H9 (cell line): ENCODE measurements around the gene HS1BP3. TPM values are rescaled to one million over a fixed set of nuclear protein-coding genes. Genes with fewer than 3 reads are reported as not detected.

ENCODE experiments used
- DNase-seq: peaks from one replicate; pipeline ENCODE4 v3.0.0-alpha.2; 2017
- H2AFZ ChIP-seq: one replicate; pipeline ENCODE4 v1.6.1; 2013; ENCODE audit warnings: mild to moderate bottlenecking, low read length, control low read depth, moderate library complexity
- H2AK5ac ChIP-seq: 2 replicates; pipeline ENCODE4 v1.6.1; 2013; ENCODE audit warnings: low read length, control low read depth, mixed read lengths; ENCODE audit not compliant: insufficient read length
- H2BK120ac ChIP-seq: one replicate; pipeline ENCODE4 v1.6.1; 2013; ENCODE audit warnings: low read depth, mild to moderate bottlenecking, low read length, control low read depth, inconsistent platforms; ENCODE audit not compliant: poor library complexity, severe bottlenecking
- H2BK12ac ChIP-seq: 2 replicates; pipeline ENCODE4 v1.6.1; 2013; ENCODE audit warnings: low read length, control low read depth, mixed read lengths, low read depth; ENCODE audit not compliant: insufficient read length
- H2BK15ac ChIP-seq: 2 replicates; pipeline ENCODE4 v1.6.1; 2013; ENCODE audit warnings: low read depth, low read length, control low read depth
- H2BK20ac ChIP-seq: one replicate; pipeline ENCODE4 v1.6.1; 2013; ENCODE audit warnings: low read depth, mild to moderate bottlenecking, low read length, control low read depth, inconsistent platforms; ENCODE audit not compliant: poor library complexity, severe bottlenecking
- H2BK5ac ChIP-seq: 2 replicates; pipeline ENCODE4 v1.6.1; 2013; ENCODE audit warnings: low read length, control low read depth, mixed read lengths; ENCODE audit not compliant: insufficient read length
- H3K14ac ChIP-seq: 2 replicates; pipeline ENCODE4 v1.6.1; 2013; ENCODE audit warnings: low read length, control low read depth; ENCODE audit not compliant: insufficient read depth
- H3K18ac ChIP-seq: 2 replicates; pipeline ENCODE4 v1.6.1; 2013; ENCODE audit warnings: low read depth, mild to moderate bottlenecking, mixed read lengths, low read length, control low read depth; ENCODE audit not compliant: insufficient read length
- H3K23ac ChIP-seq: 2 replicates; pipeline ENCODE4 v1.6.1; 2013; ENCODE audit warnings: low read length, control low read depth, mixed read lengths, low read depth; ENCODE audit not compliant: insufficient read length
- H3K23me2 ChIP-seq: 2 replicates; pipeline ENCODE4 v1.6.1; 2013; ENCODE audit warnings: low read depth, mild to moderate bottlenecking, mixed read lengths, low read length, control low read depth; ENCODE audit not compliant: insufficient read length, poor library complexity, severe bottlenecking
- H3K27ac ChIP-seq: 2 replicates; pipeline ENCODE4 v1.5.1; 2013; ENCODE audit warnings: low read length, control low read depth, mixed read lengths, low read depth; ENCODE audit not compliant: insufficient read length
- H3K27me3 ChIP-seq: 2 replicates; pipeline ENCODE4 v1.6.1; 2013; ENCODE audit warnings: low read length, control low read depth, inconsistent platforms; ENCODE audit not compliant: insufficient read depth
- H3K4ac ChIP-seq: 2 replicates; pipeline ENCODE4 v1.6.1; 2013; ENCODE audit warnings: low read depth, mild to moderate bottlenecking, control low read depth, inconsistent platforms, low read length, moderate library complexity
- H3K4me1 ChIP-seq: 2 replicates; pipeline ENCODE4 v1.6.1; 2013; ENCODE audit warnings: low read length, control low read depth, inconsistent platforms; ENCODE audit not compliant: insufficient read depth
- H3K4me2 ChIP-seq: 2 replicates; pipeline ENCODE4 v1.6.1; 2013; ENCODE audit warnings: low read length, control low read depth, mixed read lengths; ENCODE audit not compliant: insufficient read length, insufficient read depth
- H3K56ac ChIP-seq: 2 replicates; pipeline ENCODE4 v1.6.1; 2013; ENCODE audit warnings: low read depth, mild to moderate bottlenecking, mixed read lengths, low read length, control low read depth; ENCODE audit not compliant: insufficient read length
- H3K79me1 ChIP-seq: 2 replicates; pipeline ENCODE4 v1.6.1; 2013; ENCODE audit warnings: low read depth, mild to moderate bottlenecking, moderate library complexity, low read length, control low read depth, inconsistent platforms; ENCODE audit not compliant: insufficient read depth, poor library complexity, severe bottlenecking
- H3K79me2 ChIP-seq: 2 replicates; pipeline ENCODE4 v1.6.1; 2013; ENCODE audit warnings: low read length, control low read depth, inconsistent platforms; ENCODE audit not compliant: insufficient read depth
- H3K9ac ChIP-seq: 2 replicates; pipeline ENCODE4 v1.6.1; 2013; ENCODE audit warnings: low read length, control low read depth, mixed read lengths; ENCODE audit not compliant: insufficient read length; ENCODE audit errors: extremely low read depth
- H3K9me3 ChIP-seq: one replicate; pipeline ENCODE4 v1.6.1; 2013; ENCODE audit warnings: low read depth, low read length, inconsistent platforms; ENCODE audit not compliant: control insufficient read depth
- H3T11ph ChIP-seq: one replicate; pipeline ENCODE4 v1.6.1; 2013; ENCODE audit warnings: mild to moderate bottlenecking, low read length, control low read depth, inconsistent platforms
- H4K20me1 ChIP-seq: one replicate; pipeline ENCODE4 v1.6.1; 2013; ENCODE audit not compliant: control insufficient read depth, insufficient read length, insufficient read depth
- H4K5ac ChIP-seq: 2 replicates; pipeline ENCODE4 v1.6.1; 2013; ENCODE audit warnings: low read depth, mild to moderate bottlenecking, mixed read lengths, low read length, control low read depth; ENCODE audit not compliant: insufficient read length
- H4K8ac ChIP-seq: replicated peaks from 2 replicates; pipeline ENCODE4 v1.6.1; 2013; ENCODE audit warnings: low read length, control low read depth, mixed read lengths, low read depth; ENCODE audit not compliant: insufficient read length
- H4K91ac ChIP-seq: 2 replicates; pipeline ENCODE4 v1.6.1; 2013; ENCODE audit warnings: low read depth, mild to moderate bottlenecking, moderate library complexity, mixed read lengths, low read length, control low read depth; ENCODE audit not compliant: insufficient read length
- H3K27ac Mint-ChIP-seq, 3 experiments: 2 replicates in 2 of 3; 3 replicates in 1 of 3; pipeline ENCODE4 v1.8.0; 2020 to 2021; ENCODE audit warnings: mixed read lengths in 3 of 3, mild to moderate bottlenecking in 1 of 3, moderate library complexity in 1 of 3
- H3K27me3 Mint-ChIP-seq: 2 replicates; pipeline ENCODE4 v1.8.0; 2021; ENCODE audit warnings: low read depth, mild to moderate bottlenecking, moderate library complexity, mixed read lengths
- H3K36me3 Mint-ChIP-seq, 3 experiments: 2 replicates in 2 of 3; 3 replicates in 1 of 3; pipeline ENCODE4 v1.8.0; 2020 to 2021; ENCODE audit warnings: low read depth in 3 of 3, mixed read lengths in 3 of 3; ENCODE audit not compliant: insufficient read depth in 1 of 3
- H3K4me1 Mint-ChIP-seq, 2 experiments: 2 replicates each; pipeline ENCODE4 v1.8.0; 2020; ENCODE audit warnings: mixed read lengths in 2 of 2
- H3K4me3 Mint-ChIP-seq, 2 experiments: 2 replicates in 1 of 2; 3 replicates in 1 of 2; pipeline ENCODE4 v1.8.0; 2020 to 2021; ENCODE audit warnings: mild to moderate bottlenecking in 2 of 2, mixed read lengths in 2 of 2, moderate library complexity in 1 of 2
- H3K9me3 Mint-ChIP-seq, 2 experiments: 2 replicates in 1 of 2; 3 replicates in 1 of 2; pipeline ENCODE4 v1.8.0; 2020; ENCODE audit warnings: mild to moderate bottlenecking in 2 of 2, mixed read lengths in 2 of 2, moderate library complexity in 1 of 2
- WGBS: extraction: QIAGEN DNeasy Blood & Tissue Kit; methylation state at CpG from one replicate; pipeline ENCODE4 v1.1.7; 2013; ENCODE audit warnings: missing lambda C conversion rate, low lambda C conversion rate, mixed read lengths; ENCODE audit not compliant: insufficient read length; ENCODE audit errors: extremely low coverage; 5-methylcytosine and 5-hydroxymethylcytosine counted together
- total RNA-seq: library from RNA; stranded (reverse); gene quantifications from 2 replicates; pipeline ENCODE4 v1.2.1, GENCODE V29; 2021
- TF ChIP-seq, protein P1 (sequence below): fragments of 200-600 bp; sonication (generic); conservative IDR thresholded peaks from 3 replicates; pipeline ENCODE4 v1.8.0; 2021; ENCODE audit warnings: antibody characterized with exemption, mild to moderate bottlenecking

HS1BP3 gene
- total RNA-seq, 1 experiment from 2014 or later: 11.1 TPM

DNA sequence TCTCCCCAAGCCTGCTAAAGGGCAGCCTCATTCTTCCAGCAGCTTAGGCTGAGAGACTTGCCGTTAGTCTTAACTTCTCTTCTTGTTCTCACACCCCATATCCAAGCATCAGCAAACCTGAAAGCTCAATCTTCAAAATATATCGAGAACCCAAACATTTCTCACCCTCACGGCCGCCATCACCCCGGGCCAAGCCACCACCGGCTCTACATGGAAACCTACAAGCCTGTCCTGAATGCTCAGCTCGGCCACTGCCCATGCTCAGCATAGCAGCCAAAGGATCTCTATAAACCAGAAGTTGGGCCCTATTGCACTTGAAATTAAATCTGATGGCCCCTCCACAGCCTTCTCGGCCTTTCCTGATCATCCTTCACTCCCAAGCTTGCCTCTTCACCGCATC is 2.1 kb downstream of the HS1BP3 start:
- no peaks in the 10 kb centered on the region for H3K27me3 ChIP-seq
- TF ChIP-seq, protein P1, sequence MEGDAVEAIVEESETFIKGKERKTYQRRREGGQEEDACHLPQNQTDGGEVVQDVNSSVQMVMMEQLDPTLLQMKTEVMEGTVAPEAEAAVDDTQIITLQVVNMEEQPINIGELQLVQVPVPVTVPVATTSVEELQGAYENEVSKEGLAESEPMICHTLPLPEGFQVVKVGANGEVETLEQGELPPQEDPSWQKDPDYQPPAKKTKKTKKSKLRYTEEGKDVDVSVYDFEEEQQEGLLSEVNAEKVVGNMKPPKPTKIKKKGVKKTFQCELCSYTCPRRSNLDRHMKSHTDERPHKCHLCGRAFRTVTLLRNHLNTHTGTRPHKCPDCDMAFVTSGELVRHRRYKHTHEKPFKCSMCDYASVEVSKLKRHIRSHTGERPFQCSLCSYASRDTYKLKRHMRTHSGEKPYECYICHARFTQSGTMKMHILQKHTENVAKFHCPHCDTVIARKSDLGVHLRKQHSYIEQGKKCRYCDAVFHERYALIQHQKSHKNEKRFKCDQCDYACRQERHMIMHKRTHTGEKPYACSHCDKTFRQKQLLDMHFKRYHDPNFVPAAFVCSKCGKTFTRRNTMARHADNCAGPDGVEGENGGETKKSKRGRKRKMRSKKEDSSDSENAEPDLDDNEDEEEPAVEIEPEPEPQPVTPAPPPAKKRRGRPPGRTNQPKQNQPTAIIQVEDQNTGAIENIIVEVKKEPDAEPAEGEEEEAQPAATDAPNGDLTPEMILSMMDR: no peak
- no peak overlapping the region for H2BK12ac ChIP-seq
- H3T11ph ChIP-seq: no peak overlapping the region
- no peak overlapping the region for H3K23ac ChIP-seq
- H3K23me2 ChIP-seq: peaks cover 5% of the 10 kb centered on the region
- no peaks in the 10 kb centered on the region; the same call in 1 of the 2 replicates for H3K4me1 ChIP-seq
- no peak overlapping the region for H3K4me2 ChIP-seq
- H2BK15ac ChIP-seq: no peak overlapping the region
- H3K9ac ChIP-seq: no peak overlapping the region
- no peak overlapping the region for H3K14ac ChIP-seq
- H2BK20ac ChIP-seq: no peak overlapping the region
- H3K36me3 Mint-ChIP-seq: peaks cover 0 to 2% (median 0%) of the 10 kb centered on the region in 3 experiments; a peak in 2 of 7 replicates
- H3K56ac ChIP-seq: no peak overlapping the region
- WGBS: no CpG with 5 or more reads among the region's 9 CpGs
- H4K8ac ChIP-seq: no peak overlapping the region
- DNase-seq: no peak
- peaks cover 25 to 28% of the 10 kb centered on the region in 2 experiments for H3K4me1 Mint-ChIP-seq
- no peak overlapping the region for H4K5ac ChIP-seq
- H4K91ac ChIP-seq: no peak overlapping the region
- no peaks in the 10 kb centered on the region for H3K79me1 ChIP-seq
- H3K9me3 Mint-ChIP-seq: no peaks in the 10 kb centered on the region; a peak in 1 of 5 replicates
- no peaks in the 10 kb centered on the region for H3K9me3 ChIP-seq
- H4K20me1 ChIP-seq: no peaks in the 10 kb centered on the region
- no peak overlapping the region for H3K4me3 Mint-ChIP-seq
- no peak overlapping the region for H3K27ac ChIP-seq
- H2AFZ ChIP-seq: no peak overlapping the region
- H2AK5ac ChIP-seq: no peak overlapping the region
- no peak overlapping the region for H2BK5ac ChIP-seq
- H3K4ac ChIP-seq: no peak overlapping the region
- no peak overlapping the region for H3K27ac Mint-ChIP-seq
- H3K79me2 ChIP-seq: no peaks in the 10 kb centered on the region
- H3K18ac ChIP-seq: no peak overlapping the region
- H3K27me3 Mint-ChIP-seq: peaks cover 27% of the 10 kb centered on the region
- H2BK120ac ChIP-seq: no peak overlapping the region
